OCI-LY7 (cell line): ENCODE data around the gene BORCS8.

Experiments used
- CTCF ChIP-seq: fragments of 200-600 bp; sonication (generic); conservative IDR thresholded peaks from 2 replicates; pipeline ENCODE4 v1.5.1; 2014; ENCODE audit warnings: mild to moderate bottlenecking, antibody characterized with exemption, low read length, moderate library complexity, mixed read lengths
- EZH2phosphoT487 ChIP-seq: fragments of 200-600 bp; sonication (generic); IDR thresholded peaks from 2 replicates; pipeline ENCODE4 v1.6.1; 2018; ENCODE audit warnings: low read depth, borderline replicate concordance, mild to moderate bottlenecking, mixed run types, antibody characterized with exemption, low read length, moderate library complexity, mixed read lengths

GRCh38 chr19:19176950-19177349, 15.0 kb downstream of the BORCS8 start:
- TF ChIP-seq CTCF (no peak), EZH2phosphoT487 (no peak)
